NAMALWA (cell line): Measurements from ENCODE around the gene CGREF1.

ENCODE experiments used
- DNase-seq: peaks from one replicate; pipeline ENCODE4 v3.0.0-alpha.2; 2015; ENCODE audit warnings: low spot score

The CGREF1 gene

GRCh38 chr2:27118525-27119329 is at the start of gene CGREF1:
TSS of gene CGREF1 (minus strand) at chr2:27119128. CDS start at chr2:27104366, 14,762 bp downstream.
- DNase-seq, result no peak

- no peak for DNase-seq
Measured at GRCh38 chr2:27164960-27165763, 46.2 kb upstream of the CGREF1 start.

GRCh38 chr2:27162151-27163121 is 43.5 kb upstream of the CGREF1 start:
- DNase-seq, result no peak

- no peak for DNase-seq
Measured at GRCh38 chr2:27160191-27160590, 41.3 kb upstream of the CGREF1 start.

- DNase-seq, result no peak
Measured at GRCh38 chr2:27159271-27159670, 40.3 kb upstream of the CGREF1 start.

GRCh38 chr2:27158468-27158867 is 39.5 kb upstream of the CGREF1 start:
- DNase-seq, result no peak

GRCh38 chr2:27155069-27155520 is 36.2 kb upstream of the CGREF1 start:
- DNase-seq, result no peak

GRCh38 chr2:27154488-27154887 is 35.6 kb upstream of the CGREF1 start:
- DNase-seq, result no peak

- no peak for DNase-seq
Measured at GRCh38 chr2:27152796-27153464, 34.0 kb upstream of the CGREF1 start.

- DNase-seq, result no peak
Measured at GRCh38 chr2:27152102-27152795, 33.3 kb upstream of the CGREF1 start.

GRCh38 chr2:27150639-27151230 is 31.8 kb upstream of the CGREF1 start:
- DNase-seq, result no peak

- DNase-seq, result no peak
Measured at GRCh38 chr2:27149570-27150405, 30.9 kb upstream of the CGREF1 start.

- DNase-seq, result no peak
Measured at GRCh38 chr2:27148801-27149439, 30.0 kb upstream of the CGREF1 start, which contains the start of gene TCF23. TSS of gene TCF23 (plus strand) at chr2:27149004. CDS start at chr2:27149134, 130 bp downstream.

GRCh38 chr2:27147935-27148334 is 29.0 kb upstream of the CGREF1 start:
- no peak for DNase-seq

- DNase-seq, result no peak
Measured at GRCh38 chr2:27145682-27146081, 26.8 kb upstream of the CGREF1 start.

- DNase-seq, result no peak
Measured at GRCh38 chr2:27143285-27143684, 24.4 kb upstream of the CGREF1 start.

GRCh38 chr2:27139310-27139709 is 20.4 kb upstream of the CGREF1 start, which contains the start of gene PRR30:
TSS of gene PRR30 (minus strand) at chr2:27139410. CDS start at chr2:27138329, 1,081 bp downstream.
- no peak for DNase-seq

GRCh38 chr2:27138111-27138510 is 19.2 kb upstream of the CGREF1 start:
- DNase-seq, result no peak
